ENCODE measurements around the gene PPA1.

GRCh38 chr10:70164163-70164562 is 69.1 kb downstream of the PPA1 start:
- TF ChIP-seq EZH2 (IDR thresholded peaks at IDR 0.05) (no peak), POLR2AphosphoS5 (IDR thresholded peaks at IDR 0.05; ENCODE audit: borderline replicate concordance, low read depth, low read length) (no peak)
